ENCODE measurements around the gene SLC30A7.

The SLC30A7 gene

GRCh38 chr1:100968621-100969020, 72.7 kb downstream of the SLC30A7 start:
- H3K4me1 Mint-ChIP-seq: peaks cover 6% of the 10 kb centered on the region
- H3K36me3 Mint-ChIP-seq (ENCODE audit: low read depth): peaks cover 22% of the 10 kb centered on the region
- H3K9me3 Mint-ChIP-seq: no peaks in the 10 kb centered on the region
- H3K4me3 Mint-ChIP-seq: no peak overlapping the region
- no peak for TF ChIP-seq CTCF (IDR thresholded peaks at IDR 0.05; ENCODE audit: unreplicated experiment in 3 of 3)
- H3K27ac Mint-ChIP-seq: no peak overlapping the region
- H3K27me3 Mint-ChIP-seq (ENCODE audit: low read depth): no peaks in the 10 kb centered on the region

- Mint-ChIP-seq H3K27me3 (ENCODE audit: low read depth) (no peaks in the 10 kb centered on the region), H3K9me3 (no peaks in the 10 kb centered on the region), H3K27ac (peak overlapping the region in 1 of 3 experiments; percentile 82), H3K4me1 (peaks cover 6% of the 10 kb centered on the region), H3K4me3 (no peak overlapping the region), H3K36me3 (ENCODE audit: low read depth) (peaks cover 28% of the 10 kb centered on the region)
- no peak for TF ChIP-seq CTCF (IDR thresholded peaks at IDR 0.05; ENCODE audit: unreplicated experiment in 3 of 3)
These were observed 73.4 kb downstream of the SLC30A7 start for GRCh38 chr1:100969327-100969726.

GRCh38 chr1:100971021-100971420, 75.1 kb downstream of the SLC30A7 start:
- Mint-ChIP-seq H3K9me3 (no peaks in the 10 kb centered on the region), H3K27ac (no peak overlapping the region), H3K36me3 (ENCODE audit: low read depth) (peaks cover 29% of the 10 kb centered on the region), H3K4me3 (no peak overlapping the region), H3K27me3 (ENCODE audit: low read depth) (no peaks in the 10 kb centered on the region), H3K4me1 (peaks cover 6% of the 10 kb centered on the region)
- no peak for TF ChIP-seq CTCF (IDR thresholded peaks at IDR 0.05; ENCODE audit: unreplicated experiment in 3 of 3)

- Mint-ChIP-seq H3K9me3 (no peaks in the 10 kb centered on the region), H3K4me1 (peaks cover 6% of the 10 kb centered on the region), H3K4me3 (no peak overlapping the region), H3K27me3 (ENCODE audit: low read depth) (no peaks in the 10 kb centered on the region), H3K36me3 (ENCODE audit: low read depth) (peaks cover 33% of the 10 kb centered on the region), H3K27ac (no peak overlapping the region)
- no peak for TF ChIP-seq CTCF (IDR thresholded peaks at IDR 0.05; ENCODE audit: unreplicated experiment in 3 of 3)
These were observed 76.3 kb downstream of the SLC30A7 start for GRCh38 chr1:100972185-100972584.

- TF ChIP-seq CTCF (IDR thresholded peaks at IDR 0.05; ENCODE audit: unreplicated experiment in 3 of 3): no peak
- H3K27ac Mint-ChIP-seq: no peak overlapping the region
- H3K36me3 Mint-ChIP-seq (ENCODE audit: low read depth): peaks cover 29% of the 10 kb centered on the region
These were observed 81.0 kb downstream of the SLC30A7 start for GRCh38 chr1:100976936-100977335.

GRCh38 chr1:100979631-100980030, 83.7 kb downstream of the SLC30A7 start:
- Mint-ChIP-seq H3K27ac (no peak overlapping the region), H3K27me3 (ENCODE audit: low read depth) (no peaks in the 10 kb centered on the region), H3K9me3 (no peaks in the 10 kb centered on the region), H3K4me1 (no peaks in the 10 kb centered on the region), H3K36me3 (ENCODE audit: low read depth) (peaks cover 29% of the 10 kb centered on the region), H3K4me3 (no peak overlapping the region)
- TF ChIP-seq CTCF (IDR thresholded peaks at IDR 0.05; ENCODE audit: unreplicated experiment in 3 of 3): no peak

More at GRCh38 chr1:100976936-100977335, 81.0 kb downstream of the SLC30A7 start:
- Mint-ChIP-seq H3K27me3 (ENCODE audit: low read depth) (no peaks in the 10 kb centered on the region), H3K9me3 (no peaks in the 10 kb centered on the region), H3K4me3 (no peak overlapping the region), H3K4me1 (no peaks in the 10 kb centered on the region)

All from nephron (organoid).